NOMO-1 (cell line): ENCODE data around the gene DISP3.

Experiments used
- DNase-seq, 2 experiments: peaks; one replicate each; lab custom pipeline; 2025; ENCODE audit not compliant: unreplicated experiment in 2 of 2; lab: John Stamatoyannopoulos, UW

Gene DISP3

DNA sequence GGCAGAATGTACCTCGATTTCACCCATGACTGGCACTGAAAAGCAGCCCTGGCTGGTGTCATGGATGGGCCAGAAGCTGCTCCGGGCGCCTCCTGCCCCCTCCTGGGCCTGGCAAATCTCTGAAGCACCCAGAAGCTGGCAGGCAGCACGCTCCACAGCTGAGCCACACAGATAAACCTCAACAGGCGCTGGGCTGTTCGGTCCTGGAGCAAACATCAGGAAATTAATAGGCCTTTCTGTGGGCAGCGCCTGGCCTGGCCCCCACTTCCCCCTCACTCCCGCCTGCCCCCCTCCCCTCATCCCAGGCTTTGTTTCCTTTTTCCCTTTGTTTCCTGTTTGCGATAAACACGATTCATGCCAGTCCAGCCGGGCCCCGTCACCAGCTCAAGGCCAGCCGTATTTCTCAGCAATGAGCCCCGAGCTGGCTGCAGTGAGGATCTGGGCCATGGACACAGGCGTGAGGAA lies 20.1 kb upstream of the DISP3 start:
- no peak for DNase-seq

- no peak for DNase-seq
Observed at GRCh38 chr1:11461531-11462137, 17.3 kb upstream of the DISP3 start.

- DNase-seq = no peak
Observed at GRCh38 chr1:11462224-11462923, 16.6 kb upstream of the DISP3 start.

DNA sequence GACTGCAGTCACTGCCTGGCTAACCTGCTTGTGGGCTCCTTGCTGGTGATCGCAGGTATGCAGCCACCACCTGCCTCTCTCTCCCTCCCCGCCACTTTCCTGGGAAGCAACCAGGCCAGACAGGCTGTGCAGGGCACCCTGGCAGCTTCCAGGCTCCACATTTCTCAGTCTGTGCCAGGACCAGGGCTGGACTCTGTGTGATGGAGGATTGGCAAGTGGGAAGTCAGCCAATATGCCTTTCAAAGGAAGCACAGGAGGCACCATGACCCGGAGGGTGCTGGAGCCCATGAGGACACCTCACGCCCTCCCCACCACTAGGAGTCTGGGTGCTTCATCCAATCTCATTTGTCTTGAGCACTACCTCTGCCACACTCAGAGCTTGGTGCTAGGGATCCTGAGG lies 15.8 kb upstream of the DISP3 start:
- DNase-seq = no peak

DNA sequence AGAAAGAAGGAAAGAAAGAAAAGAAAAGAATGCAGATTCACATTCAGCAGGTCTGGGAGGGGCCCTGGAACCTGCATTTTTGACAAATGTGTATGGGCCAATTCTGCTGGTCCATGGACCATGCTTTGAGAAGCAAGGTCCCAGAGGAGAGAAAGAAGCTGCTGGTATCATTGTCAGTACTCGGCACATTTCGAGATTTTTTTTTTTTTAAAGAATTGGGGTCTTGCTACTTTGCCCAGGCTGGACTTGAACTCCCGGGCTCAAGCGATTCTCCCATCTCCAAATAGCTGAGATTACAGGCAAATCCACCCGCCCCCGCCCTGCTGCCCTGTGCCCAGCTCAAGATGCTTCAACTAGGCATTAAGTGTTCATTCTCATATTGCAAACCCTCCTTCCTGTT lies 13.6 kb upstream of the DISP3 start:
- no peak for DNase-seq

DNA sequence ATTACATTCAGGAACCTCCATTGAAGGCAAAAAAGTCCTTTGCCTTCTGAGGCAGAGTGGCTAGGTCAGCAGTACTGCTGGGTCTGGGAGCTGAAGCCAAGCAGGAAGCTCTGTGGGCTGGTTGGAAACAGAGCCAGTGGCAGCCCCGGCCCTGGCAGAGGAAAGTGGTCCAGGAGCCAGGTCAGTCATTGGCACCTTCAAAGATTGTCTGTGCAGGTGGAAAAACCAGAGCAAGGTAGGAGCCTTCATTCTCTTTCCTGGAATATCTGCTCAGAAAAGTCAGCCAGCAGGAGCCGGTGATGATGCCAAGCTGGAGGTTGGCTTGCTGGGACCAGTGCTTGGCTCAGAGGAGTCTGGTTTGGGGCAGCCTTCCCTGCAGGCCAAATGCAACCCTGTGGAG lies 12.5 kb upstream of the DISP3 start:
- DNase-seq = no peak

DNA sequence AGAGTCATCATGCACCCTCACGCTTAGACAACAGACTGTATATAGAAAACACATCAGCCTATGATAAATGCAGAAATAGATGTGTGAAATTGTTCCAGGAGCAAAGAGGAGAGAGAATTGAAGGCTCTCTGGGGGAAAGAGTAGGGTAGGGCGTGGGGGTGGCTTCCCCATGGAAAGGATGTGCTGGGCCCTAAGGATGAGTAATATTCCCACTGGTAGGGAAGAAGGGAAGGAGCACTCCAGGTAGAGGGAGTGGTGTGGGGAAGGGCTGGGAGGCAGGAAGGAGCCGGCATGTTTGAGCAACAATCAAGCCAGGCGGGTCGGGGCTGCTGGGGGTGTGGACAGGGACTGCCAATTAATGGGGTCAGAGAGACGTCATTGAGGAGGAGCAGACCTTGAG lies 10.1 kb upstream of the DISP3 start:
- DNase-seq = no peak

DNA sequence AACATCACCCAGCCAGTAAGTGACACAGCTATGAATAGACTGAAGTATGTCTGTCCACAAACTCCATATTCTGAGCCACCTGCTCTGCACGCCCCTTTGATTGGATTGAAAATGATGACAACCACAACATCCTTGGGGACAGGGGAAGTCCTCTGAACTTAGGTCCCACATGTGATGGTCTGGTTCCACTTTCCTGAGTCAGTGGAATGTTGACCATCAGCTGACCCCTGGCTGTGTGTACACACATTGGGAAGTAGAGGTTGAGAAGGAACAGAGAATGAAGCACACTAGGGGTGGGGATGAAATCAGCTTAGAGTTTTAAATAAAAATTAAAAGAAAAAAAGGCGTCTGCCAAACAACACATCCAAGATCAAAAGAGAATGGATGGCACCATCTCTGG lies 8.0 kb upstream of the DISP3 start:
- DNase-seq = no peak

- no peak for DNase-seq
Observed at GRCh38 chr1:11471473-11471872, 7.5 kb upstream of the DISP3 start.

DNA sequence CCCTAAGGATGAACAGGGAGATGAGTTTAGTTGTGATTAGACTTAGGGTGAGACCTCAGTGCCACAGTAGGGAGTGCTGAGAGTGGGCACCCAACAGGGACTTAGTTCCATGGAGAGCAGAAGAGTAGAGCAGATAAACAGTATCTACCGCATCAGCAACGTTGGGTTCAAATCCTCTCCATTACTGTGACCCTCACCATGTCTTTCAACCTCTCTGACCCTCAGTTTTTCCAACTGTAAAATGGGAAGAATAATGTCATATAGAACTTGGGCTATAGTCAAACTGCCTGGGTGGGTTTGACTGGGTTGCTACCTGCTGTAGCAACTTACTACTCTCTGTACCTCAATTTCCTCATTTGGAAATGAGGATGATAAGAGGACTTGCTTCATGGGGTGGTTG lies 6.7 kb upstream of the DISP3 start:
- no peak for DNase-seq

DNA sequence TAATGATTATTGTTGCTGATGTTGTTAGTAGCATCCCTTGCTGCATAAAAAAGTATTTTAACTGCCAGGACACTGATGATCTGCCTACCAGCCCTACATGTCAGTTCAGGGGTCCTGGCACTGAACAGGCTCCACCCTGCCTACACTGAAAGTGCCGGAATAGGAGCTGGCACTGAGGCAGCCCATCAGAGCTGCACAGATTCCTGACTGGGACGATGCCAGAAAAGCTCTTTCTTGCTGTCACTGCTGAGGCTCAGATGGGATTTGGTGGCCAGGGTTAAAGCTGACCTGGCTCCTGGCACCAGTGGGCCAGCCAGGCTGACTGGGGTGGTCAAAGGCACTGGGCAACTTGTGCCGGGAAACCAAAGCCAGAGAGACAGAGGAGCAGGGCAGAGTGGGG lies 6.2 kb upstream of the DISP3 start:
- no peak for DNase-seq

DNA sequence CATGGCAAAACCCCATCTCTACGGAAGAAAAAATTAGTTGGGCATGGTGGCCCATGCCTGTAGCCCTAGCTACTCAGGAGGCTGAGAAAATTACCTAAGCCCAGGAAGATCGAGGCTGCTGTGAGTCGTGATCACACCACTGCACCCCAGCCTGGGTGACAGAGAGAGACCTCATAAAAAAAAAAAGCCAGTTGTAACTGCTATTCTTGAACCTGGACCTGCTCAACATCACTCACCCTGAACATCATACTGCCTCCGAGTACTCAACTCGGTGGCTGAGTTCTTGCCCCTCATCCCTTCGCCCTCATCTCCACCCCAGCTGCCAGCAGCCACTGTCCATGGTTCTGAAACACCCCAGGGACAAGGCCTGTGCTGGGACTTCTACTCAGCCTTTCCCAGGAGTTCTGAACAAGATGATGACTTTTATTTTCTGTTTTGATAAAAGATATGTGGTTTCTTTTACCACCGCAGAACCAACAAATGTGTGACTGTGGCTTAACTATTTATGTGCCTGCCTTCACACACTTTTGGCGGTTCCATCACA lies 5.4 kb upstream of the DISP3 start:
- no peak for DNase-seq

DNA sequence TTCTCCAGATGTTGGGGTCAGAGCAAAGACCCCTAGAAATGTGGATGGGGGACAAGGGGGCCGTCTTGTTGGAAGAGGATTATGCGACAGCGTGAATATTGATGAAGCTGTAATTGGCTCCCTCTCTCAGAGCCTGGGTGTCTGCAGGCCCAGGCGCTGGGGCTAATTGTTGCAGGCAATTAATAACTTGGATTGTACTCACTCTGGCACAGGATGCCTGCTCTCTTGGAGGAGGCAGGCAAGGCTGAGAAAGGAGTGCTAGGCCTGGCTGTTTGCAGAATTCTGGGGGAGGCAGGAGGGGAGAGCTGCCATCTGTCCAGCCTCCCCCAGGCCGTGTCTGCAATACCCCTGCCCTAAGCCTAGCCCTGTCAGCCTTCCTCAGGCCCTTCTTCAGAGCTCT lies 4.1 kb upstream of the DISP3 start:
- DNase-seq = no peak

DNA sequence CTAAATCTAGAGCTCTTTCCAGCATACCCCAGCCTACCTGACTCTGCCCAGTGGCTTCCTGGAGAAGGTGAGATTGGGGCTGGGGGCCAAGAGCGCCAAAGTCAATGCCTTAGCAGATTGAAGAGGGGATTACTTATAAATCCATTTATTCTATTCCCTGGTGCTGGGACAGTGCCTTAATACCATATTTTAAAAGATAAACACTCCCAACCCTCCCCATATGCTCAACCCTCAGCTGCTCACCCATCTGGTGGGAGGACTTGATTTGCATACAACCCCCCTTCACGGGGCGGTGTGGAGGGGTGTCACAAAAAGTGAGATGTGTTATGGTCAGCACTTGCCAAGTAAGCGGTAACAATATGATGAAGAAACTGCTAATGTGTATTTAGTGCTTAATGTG lies 3.2 kb upstream of the DISP3 start:
- no peak for DNase-seq

GRCh38 chr1:11479375-11479979 lies 522 bp downstream of the DISP3 start:
- no peak for DNase-seq

DNA sequence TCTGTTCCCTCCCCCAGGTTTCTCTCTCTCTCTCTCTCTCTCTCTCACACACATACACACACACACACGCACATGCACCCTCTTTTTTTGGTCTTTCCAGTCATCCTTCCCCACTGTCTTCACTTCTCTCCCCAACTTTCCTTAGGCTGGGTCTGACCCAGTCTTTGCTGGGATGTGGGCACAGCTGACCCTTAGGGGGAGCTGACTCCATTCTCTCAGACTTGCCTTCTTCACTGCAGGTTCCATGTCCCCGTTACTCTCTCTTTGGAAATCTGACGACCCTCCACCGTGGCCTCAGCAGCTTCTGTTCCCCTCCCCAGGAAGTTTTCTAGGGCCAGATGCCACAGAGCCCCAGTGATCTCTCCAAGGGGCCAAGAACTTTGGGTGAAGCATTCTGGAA lies 2.1 kb downstream of the DISP3 start:
- no peak for DNase-seq

DNA sequence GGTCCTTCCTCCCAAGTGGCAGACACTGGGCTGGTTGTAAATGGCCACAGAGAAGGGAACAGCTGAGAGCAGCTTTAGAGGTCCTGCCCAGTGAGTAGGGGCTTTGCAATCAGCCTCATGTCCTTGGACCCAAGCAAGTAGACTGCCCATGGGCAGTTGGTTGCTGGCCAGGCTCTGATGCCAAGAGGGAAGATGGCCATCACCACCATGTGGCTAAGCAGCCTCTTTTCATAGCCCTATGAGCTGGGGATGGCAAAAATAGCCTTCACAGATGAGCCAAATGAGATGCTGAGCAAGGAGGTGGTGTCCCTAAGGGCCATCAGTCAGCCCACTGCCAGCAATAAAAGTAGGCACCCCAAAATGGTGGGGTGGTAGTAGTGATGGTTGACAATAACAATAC lies 3.2 kb downstream of the DISP3 start:
- DNase-seq = no peak

- DNase-seq = no peak
Observed at GRCh38 chr1:11482701-11483479, 3.9 kb downstream of the DISP3 start.

DNA sequence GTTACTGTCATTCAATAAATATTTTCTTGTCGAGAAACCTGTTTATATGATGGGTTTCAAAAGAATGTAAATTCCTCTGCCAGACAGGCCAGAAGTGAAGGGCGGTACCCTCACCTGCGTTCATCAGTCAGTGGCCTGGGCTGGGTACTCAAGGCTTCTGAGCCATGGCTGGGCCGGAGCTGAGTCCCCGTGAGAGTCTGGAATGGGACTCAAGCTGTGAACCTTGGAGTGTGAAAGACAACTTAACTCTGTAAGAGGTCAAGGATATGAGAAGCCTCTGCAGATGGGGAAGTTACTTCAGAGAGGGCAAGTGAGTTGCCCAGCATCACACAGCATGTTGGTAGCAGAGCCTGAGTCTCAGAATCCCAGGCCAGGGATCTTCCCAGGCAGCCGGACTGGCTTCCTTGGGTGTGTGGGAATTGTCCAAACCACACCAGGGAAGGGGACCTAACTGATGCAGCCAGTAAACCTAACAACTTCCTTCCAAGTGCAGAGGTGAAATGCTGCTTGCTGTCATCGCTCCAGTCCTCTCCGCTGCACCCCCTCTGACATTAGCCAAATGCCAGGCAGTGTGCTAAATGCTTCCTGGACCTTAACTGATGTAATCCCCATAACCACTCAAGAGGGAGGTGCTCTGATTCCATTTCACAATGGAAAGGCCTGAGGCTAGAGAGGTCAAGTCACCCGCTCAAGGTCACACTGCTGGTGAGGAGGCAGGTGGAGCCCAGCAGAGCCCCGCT lies 4.8 kb downstream of the DISP3 start:
- no peak for DNase-seq

DNA sequence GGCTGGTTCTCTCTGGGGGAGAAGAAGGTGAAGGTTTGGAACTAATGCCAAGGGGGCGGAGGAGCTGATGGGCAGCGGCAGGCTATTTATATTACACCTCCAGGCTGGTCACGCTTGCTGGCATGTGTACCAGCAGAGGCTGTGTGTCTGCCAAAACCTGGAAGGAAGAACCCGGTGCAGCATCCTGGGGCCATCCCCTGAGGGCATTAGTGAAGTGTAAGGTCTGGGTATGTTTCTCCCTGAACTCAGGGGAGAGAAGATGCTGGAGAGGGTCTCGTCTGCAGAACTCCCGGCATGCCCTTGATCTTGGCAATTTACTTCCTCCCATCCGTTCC lies 5.3 kb downstream of the DISP3 start:
- DNase-seq = no peak

GRCh38 chr1:11485191-11485590 lies 6.2 kb downstream of the DISP3 start:
- no peak for DNase-seq
